ENCODE results near the gene GAK. TPM values are rescaled to one million over a fixed set of nuclear protein-coding genes. Genes with fewer than 3 reads are reported as not detected.

GAK gene
- 47.1 and 75.7 TPM in 2 replicates for total RNA-seq

DNA sequence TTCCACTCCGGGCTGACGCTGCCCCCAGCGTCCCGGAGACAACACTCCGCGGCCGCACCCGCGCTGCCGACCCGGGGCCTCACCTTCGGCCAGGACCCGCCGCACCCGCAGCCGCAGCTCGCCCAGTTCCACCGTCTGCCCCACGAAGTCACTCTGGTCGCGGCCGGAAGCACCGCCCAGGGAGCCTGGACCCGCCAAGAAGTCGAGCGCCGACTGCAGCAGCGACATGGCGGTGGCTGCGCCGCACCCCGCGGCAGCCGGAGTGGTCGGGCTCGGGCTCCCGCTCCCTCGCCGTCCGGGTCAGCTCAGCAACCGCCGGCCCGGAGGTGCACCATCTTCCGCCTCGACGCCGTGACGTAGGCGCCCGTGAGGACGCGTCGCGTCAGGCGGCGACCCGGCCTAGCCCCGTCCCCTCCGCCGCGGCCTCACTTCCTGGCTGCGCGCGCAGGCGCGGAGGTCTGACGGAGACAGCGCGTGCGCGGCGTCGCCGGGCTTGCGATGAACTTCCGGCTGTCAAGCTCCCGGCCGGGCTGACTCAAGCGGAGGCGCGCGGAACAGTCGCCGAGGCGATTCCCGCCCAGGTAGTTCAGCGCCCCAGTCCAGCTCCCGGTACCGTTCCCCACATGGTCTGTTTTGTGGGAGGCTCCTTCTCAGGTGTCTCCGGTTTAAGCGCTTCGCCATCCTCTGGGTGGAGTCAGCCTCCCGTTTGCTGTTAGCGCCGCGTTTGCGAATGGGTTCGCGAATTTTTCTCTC is at the start of gene GAK, which contains the start of gene TMEM175:
Gene GAK (minus strand): TSS at position 357 of the 753 bp plus-strand sequence. CDS start 129 bp downstream, at position 228.
Gene TMEM175 (plus strand): TSS at position 501 of the 753 bp plus-strand sequence. CDS start 15,280 bp downstream, outside the sequence.

DNA sequence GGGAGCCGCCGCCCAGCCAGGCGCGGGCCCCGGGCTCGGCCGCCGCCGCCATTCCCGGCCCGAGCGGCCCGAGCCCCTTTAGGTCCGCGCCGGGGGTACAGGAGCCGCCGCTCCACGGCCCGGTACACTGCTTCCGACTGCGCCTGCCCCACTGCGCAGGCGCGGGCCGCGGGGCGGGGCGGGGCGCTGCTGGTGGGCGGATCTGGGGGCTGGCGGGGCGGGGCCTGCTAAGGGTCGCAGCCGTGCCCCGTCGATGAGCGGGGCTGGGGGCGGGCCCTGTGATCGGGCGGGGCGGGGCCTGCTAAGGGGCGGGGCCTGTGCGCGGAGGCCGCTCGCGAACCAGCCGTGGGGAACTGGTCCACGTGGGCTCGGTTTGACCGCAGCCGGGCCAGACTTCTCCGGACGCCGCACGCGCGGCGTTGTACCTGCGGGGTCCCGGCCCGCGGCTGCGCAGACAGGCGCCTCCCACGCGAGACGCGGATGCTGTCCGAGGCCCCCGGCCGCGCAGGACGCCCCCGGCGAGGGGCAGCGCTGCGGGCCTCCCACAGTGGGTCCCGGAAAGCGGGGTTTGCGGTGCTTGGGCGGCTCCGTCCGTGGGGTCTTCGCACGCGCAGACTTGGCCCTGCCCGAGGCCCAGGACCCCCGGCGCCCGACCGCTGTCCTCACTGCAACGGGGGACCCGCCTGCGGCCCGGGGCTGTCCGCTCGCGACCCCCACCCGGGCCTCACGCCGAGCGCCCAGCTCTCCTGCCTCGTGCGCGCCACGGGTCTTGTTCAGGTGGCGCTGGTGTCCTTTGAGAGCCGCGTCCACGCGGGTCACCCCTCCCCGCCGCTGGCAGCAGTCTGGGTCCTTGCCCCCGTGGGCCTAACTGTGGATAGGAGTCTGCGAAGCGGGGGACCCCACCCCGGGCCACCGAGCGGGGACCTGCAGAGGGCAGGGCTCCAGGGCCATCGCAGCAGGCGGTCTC is 41.6 kb upstream of the GAK start, which contains the start of gene DGKQ:
Gene DGKQ (minus strand): TSS at position 139 of the 967 bp plus-strand sequence. CDS start 87 bp downstream, at position 52.

DNA sequence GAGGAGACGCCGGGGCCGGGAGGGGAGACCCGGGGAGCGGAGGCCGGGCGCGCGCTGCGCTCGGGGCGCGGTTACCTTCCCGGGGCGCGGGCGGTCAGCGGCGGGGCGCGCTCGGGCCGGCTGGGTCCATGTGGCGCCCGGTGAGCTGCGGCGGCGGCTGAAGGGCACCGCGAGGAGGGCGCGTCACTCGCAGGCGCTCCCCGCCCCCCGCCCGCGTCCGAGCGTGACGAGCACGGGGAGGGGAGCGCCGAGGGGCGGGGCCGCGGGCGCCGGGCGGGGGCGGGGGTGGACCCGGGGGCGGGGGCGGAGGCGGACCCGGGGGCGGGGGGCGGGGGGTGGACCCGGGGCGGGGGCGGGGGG is 106.2 kb downstream of the GAK start, which contains the start of gene CPLX1:
Gene CPLX1 (minus strand): TSS at position 159 of the 360 bp plus-strand sequence. CDS start 1,607 bp downstream, outside the sequence.

Other genes starting within 250 kb of the GAK start
- gene SLC49A3, start 243.2 kb downstream of the GAK start, total RNA-seq, result 4.4 and 5.9 TPM in 2 replicates
- 32.2 and 104 TPM in 2 replicates for gene PCGF3, start 226.5 kb downstream of the GAK start, total RNA-seq
- gene CPLX1, start 106.2 kb downstream of the GAK start, total RNA-seq, result 0.16 and 0.50 TPM in 2 replicates
- gene TMEM175, start 144 bp upstream of the GAK start, total RNA-seq, result 5.8 and 16.7 TPM in 2 replicates
- gene DGKQ, start 41.3 kb upstream of the GAK start, total RNA-seq, result 15.2 and 19.4 TPM in 2 replicates
- gene IDUA, start 54.7 kb upstream of the GAK start, total RNA-seq, result 5.8 and 15.0 TPM in 2 replicates
- gene SLC26A1, start 61.1 kb upstream of the GAK start, total RNA-seq, result 0.13 and 0.16 TPM in 2 replicates
- gene FGFRL1, start 79.3 kb upstream of the GAK start, total RNA-seq, result 4.9 and 33.3 TPM in 2 replicates
- 0.32 and 0.44 TPM in 2 replicates for gene RNF212, start 181.2 kb upstream of the GAK start, total RNA-seq
- 1.3 and 4.9 TPM in 2 replicates for gene SPON2, start 240.3 kb upstream of the GAK start, total RNA-seq

Measured in bladder microvascular endothelial cell (primary cell).